HepG2 (cell line): ENCODE measurements around the gene TMEM154.

Source experiments
- EZH2 ChIP-seq: conservative IDR thresholded peaks from 2 replicates; pipeline ENCODE4 v1.6.1; 2012; ENCODE audit warnings: mild to moderate bottlenecking, low read depth, low read length, moderate library complexity
- POLR2AphosphoS5 ChIP-seq: IDR thresholded peaks from 2 replicates; pipeline ENCODE4 v1.6.1; 2012; ENCODE audit warnings: low read depth, low read length
- YY1 ChIP-seq: IDR thresholded peaks from 2 replicates; pipeline ENCODE4 v1.6.1; 2011; ENCODE audit warnings: low read length, low read depth, moderate library complexity, mild to moderate bottlenecking; ENCODE audit not compliant: insufficient read depth, insufficient replicate concordance
- ZNF207 ChIP-seq: fragments of 450-650 bp; IDR thresholded peaks from 2 replicates; pipeline ENCODE4 v1.6.1; 2016; ENCODE audit warnings: antibody characterized with exemption, borderline replicate concordance
- ZNF256 ChIP-seq: sonication (generic); formaldehyde crosslinking; conservative IDR thresholded peaks from 2 replicates; pipeline ENCODE4 v1.4.0; 2020; ENCODE audit warnings: missing genetic modification reagents
- ZNF274 ChIP-seq: sonication (generic); formaldehyde crosslinking; IDR thresholded peaks from 2 replicates; pipeline ENCODE4 v1.5.1; 2020; ENCODE audit warnings: mild to moderate bottlenecking, missing genetic modification reagents
- TF ChIP-seq, protein P1 (sequence below): sonication (generic); formaldehyde crosslinking; IDR thresholded peaks from 2 replicates; pipeline ENCODE4 v1.4.0; 2020; ENCODE audit warnings: missing genetic modification reagents
- TF ChIP-seq, protein P2 (sequence below): sonication (generic); formaldehyde crosslinking; IDR thresholded peaks from 2 replicates; pipeline ENCODE4 v1.5.0; 2020; ENCODE audit warnings: mild to moderate bottlenecking, missing genetic modification reagents, moderate library complexity
- TF ChIP-seq, protein P3 (sequence below): sonication (generic); formaldehyde crosslinking; IDR thresholded peaks from 2 replicates; pipeline ENCODE4 v1.8.1; 2023; ENCODE audit warnings: mild to moderate bottlenecking, missing genetic modification reagents, borderline replicate concordance

DNA sequence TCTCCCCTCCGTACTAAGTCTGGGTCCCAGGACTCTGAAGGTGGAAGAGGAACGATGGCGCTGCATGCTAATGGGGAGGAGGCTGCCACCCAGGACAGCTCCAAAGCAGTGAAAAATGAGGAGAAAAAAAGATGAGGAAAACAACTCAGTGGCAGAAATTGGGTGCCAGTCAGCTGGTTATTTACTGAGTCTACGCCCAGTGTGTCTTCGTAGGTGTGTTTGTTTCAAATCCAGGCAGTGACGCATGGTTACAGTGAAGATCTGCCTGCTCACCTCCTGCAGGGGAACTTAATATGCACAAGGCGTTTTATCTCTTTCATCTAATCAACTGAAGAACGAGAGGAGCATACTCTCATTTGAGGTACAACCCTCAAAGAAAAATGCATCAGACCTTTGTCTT lies 73.0 kb downstream of the TMEM154 start:
- TF ChIP-seq, protein P1, sequence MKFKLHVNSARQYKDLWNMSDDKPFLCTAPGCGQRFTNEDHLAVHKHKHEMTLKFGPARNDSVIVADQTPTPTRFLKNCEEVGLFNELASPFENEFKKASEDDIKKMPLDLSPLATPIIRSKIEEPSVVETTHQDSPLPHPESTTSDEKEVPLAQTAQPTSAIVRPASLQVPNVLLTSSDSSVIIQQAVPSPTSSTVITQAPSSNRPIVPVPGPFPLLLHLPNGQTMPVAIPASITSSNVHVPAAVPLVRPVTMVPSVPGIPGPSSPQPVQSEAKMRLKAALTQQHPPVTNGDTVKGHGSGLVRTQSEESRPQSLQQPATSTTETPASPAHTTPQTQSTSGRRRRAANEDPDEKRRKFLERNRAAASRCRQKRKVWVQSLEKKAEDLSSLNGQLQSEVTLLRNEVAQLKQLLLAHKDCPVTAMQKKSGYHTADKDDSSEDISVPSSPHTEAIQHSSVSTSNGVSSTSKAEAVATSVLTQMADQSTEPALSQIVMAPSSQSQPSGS (CRISPR knock-in tag) = no peak
- no peak for TF ChIP-seq YY1
- TF ChIP-seq POLR2AphosphoS5 = no peak
- TF ChIP-seq ZNF207 = no peak
- TF ChIP-seq, protein P2, sequence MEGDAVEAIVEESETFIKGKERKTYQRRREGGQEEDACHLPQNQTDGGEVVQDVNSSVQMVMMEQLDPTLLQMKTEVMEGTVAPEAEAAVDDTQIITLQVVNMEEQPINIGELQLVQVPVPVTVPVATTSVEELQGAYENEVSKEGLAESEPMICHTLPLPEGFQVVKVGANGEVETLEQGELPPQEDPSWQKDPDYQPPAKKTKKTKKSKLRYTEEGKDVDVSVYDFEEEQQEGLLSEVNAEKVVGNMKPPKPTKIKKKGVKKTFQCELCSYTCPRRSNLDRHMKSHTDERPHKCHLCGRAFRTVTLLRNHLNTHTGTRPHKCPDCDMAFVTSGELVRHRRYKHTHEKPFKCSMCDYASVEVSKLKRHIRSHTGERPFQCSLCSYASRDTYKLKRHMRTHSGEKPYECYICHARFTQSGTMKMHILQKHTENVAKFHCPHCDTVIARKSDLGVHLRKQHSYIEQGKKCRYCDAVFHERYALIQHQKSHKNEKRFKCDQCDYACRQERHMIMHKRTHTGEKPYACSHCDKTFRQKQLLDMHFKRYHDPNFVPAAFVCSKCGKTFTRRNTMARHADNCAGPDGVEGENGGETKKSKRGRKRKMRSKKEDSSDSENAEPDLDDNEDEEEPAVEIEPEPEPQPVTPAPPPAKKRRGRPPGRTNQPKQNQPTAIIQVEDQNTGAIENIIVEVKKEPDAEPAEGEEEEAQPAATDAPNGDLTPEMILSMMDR (CRISPR knock-in tag) = no peak
- TF ChIP-seq EZH2 = no peak
- no peak for TF ChIP-seq ZNF256 (CRISPR knock-in tag)
- TF ChIP-seq, protein P3, sequence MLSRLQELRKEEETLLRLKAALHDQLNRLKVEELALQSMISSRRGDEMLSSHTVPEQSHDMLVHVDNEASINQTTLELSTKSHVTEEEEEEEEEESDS = no peak
- TF ChIP-seq ZNF274 (CRISPR knock-in tag) = no peak
